ENCODE data around the gene TTC23. TPM values are rescaled to one million over a fixed set of nuclear protein-coding genes. Genes with fewer than 3 reads are reported as not detected.

Gene TTC23
- total RNA-seq, 1 donor from 2014 or later, result 32.3 TPM

DNA sequence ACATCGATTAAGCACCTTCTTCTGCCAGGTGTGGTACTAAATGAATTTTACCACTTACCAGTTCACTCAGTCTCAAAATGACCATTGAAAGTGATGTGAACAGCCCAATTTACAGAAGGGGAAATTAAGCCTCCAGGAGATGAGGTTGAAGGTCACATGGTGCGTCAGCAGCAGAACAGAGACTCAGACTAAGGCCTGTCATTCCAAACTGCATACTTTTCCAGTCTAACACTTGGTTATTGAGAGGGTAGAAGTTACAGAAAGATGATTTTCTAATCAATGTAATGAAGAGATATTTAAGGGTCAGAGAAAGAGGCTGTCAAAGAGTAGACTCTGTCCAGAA lies 68.4 kb downstream of the TTC23 start:
- Mint-ChIP-seq H3K9me3 (no peaks in the 10 kb centered on the region), H3K4me1 (peaks cover 28% of the 10 kb centered on the region), H3K36me3 (peaks cover 24% of the 10 kb centered on the region), H3K27ac (no peak overlapping the region), H3K27me3 (ENCODE audit: low read depth) (no peaks in the 10 kb centered on the region), H3K4me3 (no peak overlapping the region)
- DNase-seq (ENCODE audit: low spot score in 2 of 2, unreplicated experiment in 2 of 2), result no peak
- TF ChIP-seq, protein P1, sequence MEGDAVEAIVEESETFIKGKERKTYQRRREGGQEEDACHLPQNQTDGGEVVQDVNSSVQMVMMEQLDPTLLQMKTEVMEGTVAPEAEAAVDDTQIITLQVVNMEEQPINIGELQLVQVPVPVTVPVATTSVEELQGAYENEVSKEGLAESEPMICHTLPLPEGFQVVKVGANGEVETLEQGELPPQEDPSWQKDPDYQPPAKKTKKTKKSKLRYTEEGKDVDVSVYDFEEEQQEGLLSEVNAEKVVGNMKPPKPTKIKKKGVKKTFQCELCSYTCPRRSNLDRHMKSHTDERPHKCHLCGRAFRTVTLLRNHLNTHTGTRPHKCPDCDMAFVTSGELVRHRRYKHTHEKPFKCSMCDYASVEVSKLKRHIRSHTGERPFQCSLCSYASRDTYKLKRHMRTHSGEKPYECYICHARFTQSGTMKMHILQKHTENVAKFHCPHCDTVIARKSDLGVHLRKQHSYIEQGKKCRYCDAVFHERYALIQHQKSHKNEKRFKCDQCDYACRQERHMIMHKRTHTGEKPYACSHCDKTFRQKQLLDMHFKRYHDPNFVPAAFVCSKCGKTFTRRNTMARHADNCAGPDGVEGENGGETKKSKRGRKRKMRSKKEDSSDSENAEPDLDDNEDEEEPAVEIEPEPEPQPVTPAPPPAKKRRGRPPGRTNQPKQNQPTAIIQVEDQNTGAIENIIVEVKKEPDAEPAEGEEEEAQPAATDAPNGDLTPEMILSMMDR (IDR thresholded peaks at IDR 0.05; ENCODE audit: unreplicated experiment), result no peak

DNA sequence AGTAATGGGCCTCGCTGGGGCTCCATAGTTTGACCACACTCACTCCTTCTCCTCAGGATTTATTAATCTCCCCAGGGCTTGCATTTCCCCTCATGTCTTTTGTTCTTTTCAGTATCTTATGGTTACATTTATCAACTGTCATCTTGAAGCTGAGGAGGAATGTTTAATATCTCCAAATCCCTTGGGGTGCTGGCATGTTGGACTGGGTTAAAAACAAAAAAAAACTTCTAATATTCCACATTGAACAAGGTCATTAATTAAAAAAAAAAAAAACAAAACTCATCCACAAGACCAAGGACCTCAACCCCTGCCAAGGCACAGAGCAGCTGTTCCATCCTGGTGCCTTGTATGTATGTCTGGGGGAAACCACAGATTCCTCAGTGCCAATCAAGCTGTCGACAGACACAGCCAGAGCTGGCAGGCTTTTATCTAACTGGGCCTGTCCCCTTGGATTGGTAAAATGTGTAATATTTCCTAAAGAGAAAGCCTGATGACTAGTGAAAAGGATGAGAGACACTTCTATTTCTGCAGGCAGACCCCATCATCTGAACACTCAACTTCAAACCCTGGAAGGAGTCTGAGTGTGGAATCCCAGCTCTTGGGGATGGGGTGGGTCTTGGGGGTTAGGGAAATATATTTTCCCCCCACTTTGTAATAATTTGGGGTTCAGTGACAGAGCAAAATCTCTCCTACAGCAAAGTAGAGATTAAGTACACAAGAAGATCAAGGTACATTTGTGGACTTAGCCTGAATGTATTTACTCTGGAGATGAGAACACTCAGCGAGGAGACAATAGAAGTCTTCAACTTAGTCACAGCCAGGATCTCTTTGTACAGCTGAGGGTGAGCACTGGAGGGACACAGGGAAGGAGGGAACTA lies 69.1 kb downstream of the TTC23 start:
- peaks cover 20% of the 10 kb centered on the region for H3K36me3 Mint-ChIP-seq
- no peak for DNase-seq (ENCODE audit: low spot score in 2 of 2, unreplicated experiment in 2 of 2)
- no peak overlapping the region for H3K4me3 Mint-ChIP-seq
- H3K4me1 Mint-ChIP-seq, result peaks cover 30% of the 10 kb centered on the region
- TF ChIP-seq, protein P1 (IDR thresholded peaks at IDR 0.05; ENCODE audit: unreplicated experiment), result no peak
- H3K27ac Mint-ChIP-seq, result peak overlapping the region; percentile 18
- H3K27me3 Mint-ChIP-seq (ENCODE audit: low read depth), result no peaks in the 10 kb centered on the region
- no peaks in the 10 kb centered on the region for H3K9me3 Mint-ChIP-seq

DNA sequence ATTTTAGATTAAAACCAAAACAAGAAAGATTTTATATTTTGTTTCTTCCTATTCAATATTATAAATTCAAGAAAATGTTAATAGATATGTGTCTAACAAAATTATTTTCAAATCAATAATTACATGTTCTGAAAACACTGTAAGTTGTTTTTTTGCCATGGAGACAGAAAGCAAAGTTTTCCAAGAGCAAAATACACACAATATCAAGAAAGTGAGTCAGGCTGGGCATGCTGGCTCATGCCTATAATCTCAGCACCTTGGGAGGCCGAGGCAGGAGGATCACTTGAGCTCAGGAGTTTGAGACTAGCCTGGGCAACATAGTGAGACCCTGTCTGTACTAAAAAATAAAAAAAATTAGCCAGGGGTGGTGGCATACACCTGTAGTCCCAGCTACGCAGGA lies 71.7 kb downstream of the TTC23 start:
- DNase-seq (ENCODE audit: low spot score in 2 of 2, unreplicated experiment in 2 of 2), result no peak
- Mint-ChIP-seq H3K4me1 (peaks cover 41% of the 10 kb centered on the region), H3K27ac (no peak overlapping the region), H3K27me3 (ENCODE audit: low read depth) (no peaks in the 10 kb centered on the region), H3K4me3 (no peak overlapping the region), H3K36me3 (peaks cover 10% of the 10 kb centered on the region), H3K9me3 (no peaks in the 10 kb centered on the region)
- TF ChIP-seq, protein P1 (IDR thresholded peaks at IDR 0.05; ENCODE audit: unreplicated experiment), result no peak

DNA sequence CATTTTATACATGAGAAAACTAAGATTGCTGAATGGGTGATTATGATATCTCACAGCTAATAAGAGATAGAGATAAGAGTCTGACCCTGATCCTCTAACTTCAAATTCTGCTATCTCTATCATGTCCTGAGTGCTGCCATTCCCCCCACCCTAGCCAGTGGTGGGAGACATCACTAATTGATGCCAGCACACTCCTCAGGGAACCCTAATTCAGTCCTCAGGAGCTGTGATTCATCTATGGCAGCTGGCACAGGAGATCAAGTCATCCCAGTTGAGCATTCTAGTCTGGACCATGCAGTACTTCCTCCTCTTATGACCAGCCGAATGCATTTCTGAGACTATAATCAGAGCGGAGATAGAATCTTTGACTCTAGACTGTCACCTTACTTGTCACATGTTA lies 72.6 kb downstream of the TTC23 start:
- Mint-ChIP-seq H3K4me3 (no peak overlapping the region), H3K27me3 (ENCODE audit: low read depth) (no peaks in the 10 kb centered on the region), H3K36me3 (peaks cover 14% of the 10 kb centered on the region), H3K9me3 (no peaks in the 10 kb centered on the region), H3K27ac (no peak overlapping the region), H3K4me1 (peaks cover 34% of the 10 kb centered on the region)
- no peak for DNase-seq (ENCODE audit: low spot score in 2 of 2, unreplicated experiment in 2 of 2)
- TF ChIP-seq, protein P1 (IDR thresholded peaks at IDR 0.05; ENCODE audit: unreplicated experiment), result no peak

DNA sequence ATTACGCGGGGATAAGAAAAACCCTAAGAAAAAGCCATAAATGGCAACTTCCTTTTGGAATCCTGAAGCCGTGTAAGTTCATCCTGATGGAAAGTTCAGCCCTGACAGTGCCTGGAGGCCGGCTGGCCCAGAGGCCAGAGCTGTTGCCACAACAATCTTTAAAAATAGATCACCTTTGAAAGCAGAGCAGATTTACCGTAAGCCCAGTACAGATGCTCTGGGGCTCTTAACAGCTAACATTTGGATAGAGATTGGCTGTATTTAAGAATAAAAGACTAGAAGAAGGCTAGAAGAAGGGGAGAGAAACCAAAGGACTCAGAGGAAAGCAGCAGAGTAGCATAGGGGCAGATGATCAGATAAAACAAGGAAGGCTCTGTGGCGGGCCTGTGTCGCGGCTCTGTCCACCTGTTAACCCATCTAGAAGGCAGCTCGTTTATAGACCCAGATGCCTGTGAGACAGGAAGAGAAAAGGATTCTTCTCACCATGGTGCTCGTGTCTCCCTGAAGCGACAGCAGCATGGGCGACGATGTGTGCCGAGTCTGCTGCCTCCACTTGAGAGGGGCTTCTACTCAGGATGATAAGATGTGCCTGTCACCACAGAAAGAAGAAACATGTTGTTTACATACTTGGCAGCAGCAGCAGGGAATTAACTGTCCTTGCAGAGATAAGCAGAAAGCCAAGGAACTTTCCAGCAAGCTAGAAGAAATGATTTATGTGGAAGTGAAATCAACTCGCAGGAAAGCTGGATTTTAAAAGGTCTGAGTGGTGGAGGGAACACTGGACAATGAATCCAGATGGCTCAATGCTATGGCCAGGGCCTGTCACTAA lies 74.6 kb downstream of the TTC23 start:
- TF ChIP-seq, protein P1 (IDR thresholded peaks at IDR 0.05; ENCODE audit: unreplicated experiment), result no peak
- peaks cover 21% of the 10 kb centered on the region for H3K4me1 Mint-ChIP-seq
- H3K4me3 Mint-ChIP-seq, result no peak overlapping the region
- DNase-seq (ENCODE audit: low spot score in 2 of 2, unreplicated experiment in 2 of 2), result no peak
- H3K36me3 Mint-ChIP-seq, result peaks cover 14% of the 10 kb centered on the region
- H3K27ac Mint-ChIP-seq, result peak overlapping the region; percentile 85
- no peaks in the 10 kb centered on the region for H3K9me3 Mint-ChIP-seq
- no peaks in the 10 kb centered on the region for H3K27me3 Mint-ChIP-seq (ENCODE audit: low read depth)

Measured in mesothelial cell of epicardium (in vitro differentiated cells).